ENCODE data around the gene NLRP10.
A peak's percentile ranks its signal among the peaks of the same experiment; 100 is the strongest.

NLRP10 gene

GRCh38 chr11:7941608-7942007, 23.6 kb downstream of the NLRP10 start, which contains the start of gene OR10A3:
OR10A3 (minus strand) TSS chr11:7941708; CDS start chr11:7939520, 2,188 bp downstream.
- H2BK12ac ChIP-seq (ENCODE audit: low read length in 2 of 2): no peak within 1 kb of the TSS
- H4K91ac ChIP-seq (ENCODE audit: low read length): no peak within 1 kb of the TSS
- H2BK15ac ChIP-seq (ENCODE audit: low read depth, poor library complexity, severe bottlenecking): no peak within 1 kb of the TSS
- no peak within 1 kb of the TSS for H2AFZ ChIP-seq (ENCODE audit: low read depth, low read length)
- no peaks in the 10 kb centered on the region for H3K4me1 ChIP-seq (ENCODE audit: control insufficient read depth, insufficient read depth, low read depth, low read length)
- no peak for DNase-seq
- H3K23ac ChIP-seq (ENCODE audit: low read length in 2 of 2): no peak within 1 kb of the TSS
- no peak within 1 kb of the TSS for H2BK5ac ChIP-seq (ENCODE audit: low read depth, low read length, poor library complexity, severe bottlenecking)
- H3K9ac ChIP-seq (ENCODE audit: low read length): no peak within 1 kb of the TSS
- no peak within 1 kb of the TSS for H3K18ac ChIP-seq (ENCODE audit: low read depth in 1 of 2, low read length in 2 of 2)
- no peak within 1 kb of the TSS for H3K14ac ChIP-seq (ENCODE audit: low read length in 2 of 2)
- H2AK5ac ChIP-seq (ENCODE audit: low read length, severe bottlenecking): no peak within 1 kb of the TSS
- no peak within 1 kb of the TSS for H3K4ac ChIP-seq (ENCODE audit: low read depth in 1 of 2, low read length in 2 of 2)
- H3K4me2 ChIP-seq (ENCODE audit: low read length, poor library complexity, severe bottlenecking): no peak within 1 kb of the TSS
- no peaks in the 10 kb centered on the region for H3K79me1 ChIP-seq (replicated peaks; ENCODE audit: low read length, poor library complexity, severe bottlenecking)
- H3K27ac ChIP-seq (ENCODE audit: low read length, poor library complexity, severe bottlenecking): no peak within 1 kb of the TSS
- H3K27me3 ChIP-seq (ENCODE audit: control insufficient read depth in 1 of 2, insufficient read depth in 1 of 2, low read length in 2 of 2): peaks cover 0 to 8% of the 10 kb centered on the region in 2 experiments
- peaks cover 25% of the 10 kb centered on the region for H3K9me3 ChIP-seq (ENCODE audit: control insufficient read depth, low read length)
- WGBS: 100% methylated on average over 1 of the region's 2 CpGs
- H3K4me3 ChIP-seq (ENCODE audit: insufficient read depth in 1 of 2, low read depth in 1 of 2, low read length in 2 of 2): no peak within 1 kb of the TSS
- H4K8ac ChIP-seq (ENCODE audit: low read length): no peak within 1 kb of the TSS
- no peaks in the 10 kb centered on the region for H3K36me3 ChIP-seq (ENCODE audit: control insufficient read depth in 1 of 2, insufficient read depth in 2 of 2, low read depth in 1 of 2, low read length in 2 of 2)
- H2BK120ac ChIP-seq (ENCODE audit: low read depth, low read length): no peak within 1 kb of the TSS

GRCh38 chr11:7941146-7941545, 24.1 kb downstream of the NLRP10 start:
- no CpG with 5 or more reads among the region's 5 CpGs for WGBS
- Histone ChIP-seq H3K4ac (ENCODE audit: low read depth in 1 of 2, low read length in 2 of 2) (no peak overlapping the region), H3K14ac (ENCODE audit: low read length in 2 of 2) (no peak overlapping the region), H3K27ac (ENCODE audit: low read length, poor library complexity, severe bottlenecking) (no peak overlapping the region), H2BK12ac (ENCODE audit: low read length in 2 of 2) (no peak overlapping the region), H3K4me1 (ENCODE audit: control insufficient read depth, insufficient read depth, low read depth, low read length) (no peaks in the 10 kb centered on the region), H3K9me3 (ENCODE audit: control insufficient read depth, low read length) (peaks cover 25% of the 10 kb centered on the region), H2AFZ (ENCODE audit: low read depth, low read length) (no peak overlapping the region), H3K4me2 (ENCODE audit: low read length, poor library complexity, severe bottlenecking) (no peak overlapping the region), H2AK5ac (ENCODE audit: low read length, severe bottlenecking) (no peak overlapping the region), H3K18ac (ENCODE audit: low read depth in 1 of 2, low read length in 2 of 2) (no peak overlapping the region), H4K8ac (ENCODE audit: low read length) (no peak overlapping the region), H3K9ac (ENCODE audit: low read length) (no peak overlapping the region), H3K23ac (ENCODE audit: low read length in 2 of 2) (no peak overlapping the region), H3K36me3 (ENCODE audit: control insufficient read depth in 1 of 2, insufficient read depth in 2 of 2, low read depth in 1 of 2, low read length in 2 of 2) (no peaks in the 10 kb centered on the region), H3K4me3 (ENCODE audit: insufficient read depth in 1 of 2, low read depth in 1 of 2, low read length in 2 of 2) (no peak overlapping the region), H2BK5ac (ENCODE audit: low read depth, low read length, poor library complexity, severe bottlenecking) (no peak overlapping the region), H3K27me3 (ENCODE audit: control insufficient read depth in 1 of 2, insufficient read depth in 1 of 2, low read length in 2 of 2) (peaks cover 0 to 4% of the 10 kb centered on the region in 2 experiments), H2BK120ac (ENCODE audit: low read depth, low read length) (no peak overlapping the region), H4K91ac (ENCODE audit: low read length) (no peak overlapping the region), H2BK15ac (ENCODE audit: low read depth, poor library complexity, severe bottlenecking) (no peak overlapping the region), H3K79me1 (replicated peaks; ENCODE audit: low read length, poor library complexity, severe bottlenecking) (no peaks in the 10 kb centered on the region)
- no peak for DNase-seq

DNA sequence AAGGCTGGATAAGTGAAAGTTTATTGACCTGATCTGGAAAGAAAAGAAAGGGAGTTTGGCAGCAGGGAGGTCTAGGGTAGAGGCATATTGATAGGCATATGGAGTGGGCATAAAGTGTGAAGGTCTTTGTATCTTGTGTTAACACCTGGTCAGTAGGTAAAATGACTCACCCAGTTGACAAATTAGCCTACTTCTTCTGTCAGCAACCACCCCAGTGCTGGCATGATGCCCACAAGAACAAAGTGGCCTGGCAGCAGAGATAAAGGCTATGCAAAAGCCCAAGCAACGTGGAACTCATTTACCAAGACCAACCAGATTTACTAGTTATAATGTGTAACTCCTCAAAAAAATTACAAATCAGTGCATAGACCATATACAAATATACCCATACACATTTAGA, 28.6 kb downstream of the NLRP10 start:
- H3K4ac ChIP-seq (ENCODE audit: low read depth in 1 of 2, low read length in 2 of 2): no peak overlapping the region
- no peak overlapping the region for H3K9ac ChIP-seq (ENCODE audit: low read length)
- H3K4me1 ChIP-seq (ENCODE audit: control insufficient read depth, insufficient read depth, low read depth, low read length): no peaks in the 10 kb centered on the region
- no peak overlapping the region for H2BK15ac ChIP-seq (ENCODE audit: low read depth, poor library complexity, severe bottlenecking)
- no peaks in the 10 kb centered on the region for H3K9me3 ChIP-seq (ENCODE audit: control insufficient read depth, low read length)
- H2AFZ ChIP-seq (ENCODE audit: low read depth, low read length): no peak overlapping the region
- no peak for DNase-seq
- no peaks in the 10 kb centered on the region for H3K79me1 ChIP-seq (replicated peaks; ENCODE audit: low read length, poor library complexity, severe bottlenecking)
- no peak overlapping the region for H3K18ac ChIP-seq (ENCODE audit: low read depth in 1 of 2, low read length in 2 of 2)
- H4K91ac ChIP-seq (ENCODE audit: low read length): no peak overlapping the region
- H3K4me3 ChIP-seq (ENCODE audit: insufficient read depth in 1 of 2, low read depth in 1 of 2, low read length in 2 of 2): no peak overlapping the region
- H2AK5ac ChIP-seq (ENCODE audit: low read length, severe bottlenecking): no peak overlapping the region
- no peak overlapping the region for H3K23ac ChIP-seq (ENCODE audit: low read length in 2 of 2)
- H3K14ac ChIP-seq (ENCODE audit: low read length in 2 of 2): no peak overlapping the region
- WGBS: no CpG with 5 or more reads among the region's 1 CpG
- H2BK120ac ChIP-seq (ENCODE audit: low read depth, low read length): no peak overlapping the region
- H3K27ac ChIP-seq (ENCODE audit: low read length, poor library complexity, severe bottlenecking): no peak overlapping the region
- H3K27me3 ChIP-seq (ENCODE audit: control insufficient read depth in 1 of 2, insufficient read depth in 1 of 2, low read length in 2 of 2): peaks cover 0 to 4% of the 10 kb centered on the region in 2 experiments
- no peak overlapping the region for H4K8ac ChIP-seq (ENCODE audit: low read length)
- no peak overlapping the region for H2BK12ac ChIP-seq (ENCODE audit: low read length in 2 of 2)
- H2BK5ac ChIP-seq (ENCODE audit: low read depth, low read length, poor library complexity, severe bottlenecking): no peak overlapping the region
- no peak overlapping the region for H3K4me2 ChIP-seq (ENCODE audit: low read length, poor library complexity, severe bottlenecking)
- no peaks in the 10 kb centered on the region for H3K36me3 ChIP-seq (ENCODE audit: control insufficient read depth in 1 of 2, insufficient read depth in 2 of 2, low read depth in 1 of 2, low read length in 2 of 2)

- DNase-seq: no peak
- Histone ChIP-seq H3K9ac (ENCODE audit: low read length) (no peak within 1 kb of the TSS), H3K18ac (ENCODE audit: low read depth in 1 of 2, low read length in 2 of 2) (no peak within 1 kb of the TSS), H2BK15ac (ENCODE audit: low read depth, poor library complexity, severe bottlenecking) (no peak within 1 kb of the TSS), H2BK12ac (ENCODE audit: low read length in 2 of 2) (no peak within 1 kb of the TSS), H3K27me3 (ENCODE audit: control insufficient read depth in 1 of 2, insufficient read depth in 1 of 2, low read length in 2 of 2) (peaks cover 0 to 4% of the 10 kb centered on the region in 2 experiments), H3K23ac (ENCODE audit: low read length in 2 of 2) (no peak within 1 kb of the TSS), H4K8ac (ENCODE audit: low read length) (no peak within 1 kb of the TSS), H3K4ac (ENCODE audit: low read depth in 1 of 2, low read length in 2 of 2) (no peak within 1 kb of the TSS), H3K79me1 (replicated peaks; ENCODE audit: low read length, poor library complexity, severe bottlenecking) (no peaks in the 10 kb centered on the region), H3K4me3 (ENCODE audit: insufficient read depth in 1 of 2, low read depth in 1 of 2, low read length in 2 of 2) (no peak within 1 kb of the TSS), H3K27ac (ENCODE audit: low read length, poor library complexity, severe bottlenecking) (no peak within 1 kb of the TSS), H2AFZ (ENCODE audit: low read depth, low read length) (no peak within 1 kb of the TSS), H3K4me2 (ENCODE audit: low read length, poor library complexity, severe bottlenecking) (no peak within 1 kb of the TSS), H4K91ac (ENCODE audit: low read length) (no peak within 1 kb of the TSS), H3K9me3 (ENCODE audit: control insufficient read depth, low read length) (no peaks in the 10 kb centered on the region), H2AK5ac (ENCODE audit: low read length, severe bottlenecking) (no peak within 1 kb of the TSS), H2BK5ac (ENCODE audit: low read depth, low read length, poor library complexity, severe bottlenecking) (no peak within 1 kb of the TSS), H3K4me1 (ENCODE audit: control insufficient read depth, insufficient read depth, low read depth, low read length) (no peaks in the 10 kb centered on the region), H3K36me3 (ENCODE audit: control insufficient read depth in 1 of 2, insufficient read depth in 2 of 2, low read depth in 1 of 2, low read length in 2 of 2) (no peaks in the 10 kb centered on the region), H2BK120ac (ENCODE audit: low read depth, low read length) (no peak within 1 kb of the TSS), H3K14ac (ENCODE audit: low read length in 2 of 2) (peak within 1 kb of the TSS in 1 of 2 experiments; percentile 32)
- WGBS: 71% methylated on average over 4 of the region's 4 CpGs
Measured at GRCh38 chr11:7931168-7931567, 34.1 kb downstream of the NLRP10 start, which contains the start of gene OR10A6. OR10A6 (minus strand) TSS chr11:7931268; CDS start chr11:7928662, 2,606 bp downstream.
